H9 (cell line): ENCODE data around the gene DPP10. TPM values are rescaled to one million over a fixed set of nuclear protein-coding genes. Genes with fewer than 3 reads are reported as not detected.

ENCODE experiments used
- DNase-seq: peaks from one replicate; pipeline ENCODE4 v3.0.0-alpha.2; 2017
- H2AFZ ChIP-seq: one replicate; pipeline ENCODE4 v1.6.1; 2013; ENCODE audit warnings: mild to moderate bottlenecking, low read length, control low read depth, moderate library complexity
- H2AK5ac ChIP-seq: 2 replicates; pipeline ENCODE4 v1.6.1; 2013; ENCODE audit warnings: low read length, control low read depth, mixed read lengths; ENCODE audit not compliant: insufficient read length
- H2BK120ac ChIP-seq: one replicate; pipeline ENCODE4 v1.6.1; 2013; ENCODE audit warnings: low read depth, mild to moderate bottlenecking, low read length, control low read depth, inconsistent platforms; ENCODE audit not compliant: poor library complexity, severe bottlenecking
- H2BK12ac ChIP-seq: 2 replicates; pipeline ENCODE4 v1.6.1; 2013; ENCODE audit warnings: low read length, control low read depth, mixed read lengths, low read depth; ENCODE audit not compliant: insufficient read length
- H2BK15ac ChIP-seq: 2 replicates; pipeline ENCODE4 v1.6.1; 2013; ENCODE audit warnings: low read depth, low read length, control low read depth
- H2BK20ac ChIP-seq: one replicate; pipeline ENCODE4 v1.6.1; 2013; ENCODE audit warnings: low read depth, mild to moderate bottlenecking, low read length, control low read depth, inconsistent platforms; ENCODE audit not compliant: poor library complexity, severe bottlenecking
- H2BK5ac ChIP-seq: 2 replicates; pipeline ENCODE4 v1.6.1; 2013; ENCODE audit warnings: low read length, control low read depth, mixed read lengths; ENCODE audit not compliant: insufficient read length
- H3K14ac ChIP-seq: 2 replicates; pipeline ENCODE4 v1.6.1; 2013; ENCODE audit warnings: low read length, control low read depth; ENCODE audit not compliant: insufficient read depth
- H3K18ac ChIP-seq: 2 replicates; pipeline ENCODE4 v1.6.1; 2013; ENCODE audit warnings: low read depth, mild to moderate bottlenecking, mixed read lengths, low read length, control low read depth; ENCODE audit not compliant: insufficient read length
- H3K23ac ChIP-seq: 2 replicates; pipeline ENCODE4 v1.6.1; 2013; ENCODE audit warnings: low read length, control low read depth, mixed read lengths, low read depth; ENCODE audit not compliant: insufficient read length
- H3K23me2 ChIP-seq: 2 replicates; pipeline ENCODE4 v1.6.1; 2013; ENCODE audit warnings: low read depth, mild to moderate bottlenecking, mixed read lengths, low read length, control low read depth; ENCODE audit not compliant: insufficient read length, poor library complexity, severe bottlenecking
- H3K27ac ChIP-seq: 2 replicates; pipeline ENCODE4 v1.5.1; 2013; ENCODE audit warnings: low read length, control low read depth, mixed read lengths, low read depth; ENCODE audit not compliant: insufficient read length
- H3K27me3 ChIP-seq: 2 replicates; pipeline ENCODE4 v1.6.1; 2013; ENCODE audit warnings: low read length, control low read depth, inconsistent platforms; ENCODE audit not compliant: insufficient read depth
- H3K4ac ChIP-seq: 2 replicates; pipeline ENCODE4 v1.6.1; 2013; ENCODE audit warnings: low read depth, mild to moderate bottlenecking, control low read depth, inconsistent platforms, low read length, moderate library complexity
- H3K4me1 ChIP-seq: 2 replicates; pipeline ENCODE4 v1.6.1; 2013; ENCODE audit warnings: low read length, control low read depth, inconsistent platforms; ENCODE audit not compliant: insufficient read depth
- H3K4me2 ChIP-seq: 2 replicates; pipeline ENCODE4 v1.6.1; 2013; ENCODE audit warnings: low read length, control low read depth, mixed read lengths; ENCODE audit not compliant: insufficient read length, insufficient read depth
- H3K56ac ChIP-seq: 2 replicates; pipeline ENCODE4 v1.6.1; 2013; ENCODE audit warnings: low read depth, mild to moderate bottlenecking, mixed read lengths, low read length, control low read depth; ENCODE audit not compliant: insufficient read length
- H3K79me1 ChIP-seq: 2 replicates; pipeline ENCODE4 v1.6.1; 2013; ENCODE audit warnings: low read depth, mild to moderate bottlenecking, moderate library complexity, low read length, control low read depth, inconsistent platforms; ENCODE audit not compliant: insufficient read depth, poor library complexity, severe bottlenecking
- H3K79me2 ChIP-seq: 2 replicates; pipeline ENCODE4 v1.6.1; 2013; ENCODE audit warnings: low read length, control low read depth, inconsistent platforms; ENCODE audit not compliant: insufficient read depth
- H3K9ac ChIP-seq: 2 replicates; pipeline ENCODE4 v1.6.1; 2013; ENCODE audit warnings: low read length, control low read depth, mixed read lengths; ENCODE audit not compliant: insufficient read length; ENCODE audit errors: extremely low read depth
- H3K9me3 ChIP-seq: one replicate; pipeline ENCODE4 v1.6.1; 2013; ENCODE audit warnings: low read depth, low read length, inconsistent platforms; ENCODE audit not compliant: control insufficient read depth
- H3T11ph ChIP-seq: one replicate; pipeline ENCODE4 v1.6.1; 2013; ENCODE audit warnings: mild to moderate bottlenecking, low read length, control low read depth, inconsistent platforms
- H4K20me1 ChIP-seq: one replicate; pipeline ENCODE4 v1.6.1; 2013; ENCODE audit not compliant: control insufficient read depth, insufficient read length, insufficient read depth
- H4K5ac ChIP-seq: 2 replicates; pipeline ENCODE4 v1.6.1; 2013; ENCODE audit warnings: low read depth, mild to moderate bottlenecking, mixed read lengths, low read length, control low read depth; ENCODE audit not compliant: insufficient read length
- H4K8ac ChIP-seq: replicated peaks from 2 replicates; pipeline ENCODE4 v1.6.1; 2013; ENCODE audit warnings: low read length, control low read depth, mixed read lengths, low read depth; ENCODE audit not compliant: insufficient read length
- H4K91ac ChIP-seq: 2 replicates; pipeline ENCODE4 v1.6.1; 2013; ENCODE audit warnings: low read depth, mild to moderate bottlenecking, moderate library complexity, mixed read lengths, low read length, control low read depth; ENCODE audit not compliant: insufficient read length
- H3K27ac Mint-ChIP-seq, 3 experiments: 2 replicates in 2 of 3; 3 replicates in 1 of 3; pipeline ENCODE4 v1.8.0; 2020 to 2021; ENCODE audit warnings: mixed read lengths in 3 of 3, mild to moderate bottlenecking in 1 of 3, moderate library complexity in 1 of 3
- H3K27me3 Mint-ChIP-seq: 2 replicates; pipeline ENCODE4 v1.8.0; 2021; ENCODE audit warnings: low read depth, mild to moderate bottlenecking, moderate library complexity, mixed read lengths
- H3K36me3 Mint-ChIP-seq, 3 experiments: 2 replicates in 2 of 3; 3 replicates in 1 of 3; pipeline ENCODE4 v1.8.0; 2020 to 2021; ENCODE audit warnings: low read depth in 3 of 3, mixed read lengths in 3 of 3; ENCODE audit not compliant: insufficient read depth in 1 of 3
- H3K4me1 Mint-ChIP-seq, 2 experiments: 2 replicates each; pipeline ENCODE4 v1.8.0; 2020; ENCODE audit warnings: mixed read lengths in 2 of 2
- H3K4me3 Mint-ChIP-seq, 2 experiments: 2 replicates in 1 of 2; 3 replicates in 1 of 2; pipeline ENCODE4 v1.8.0; 2020 to 2021; ENCODE audit warnings: mild to moderate bottlenecking in 2 of 2, mixed read lengths in 2 of 2, moderate library complexity in 1 of 2
- H3K9me3 Mint-ChIP-seq, 2 experiments: 2 replicates in 1 of 2; 3 replicates in 1 of 2; pipeline ENCODE4 v1.8.0; 2020; ENCODE audit warnings: mild to moderate bottlenecking in 2 of 2, mixed read lengths in 2 of 2, moderate library complexity in 1 of 2
- WGBS: extraction: QIAGEN DNeasy Blood & Tissue Kit; methylation state at CpG from one replicate; pipeline ENCODE4 v1.1.7; 2013; ENCODE audit warnings: missing lambda C conversion rate, low lambda C conversion rate, mixed read lengths; ENCODE audit not compliant: insufficient read length; ENCODE audit errors: extremely low coverage; 5-methylcytosine and 5-hydroxymethylcytosine counted together
- total RNA-seq: library from RNA; stranded (reverse); gene quantifications from 2 replicates; pipeline ENCODE4 v1.2.1, GENCODE V29; 2021
- TF ChIP-seq, protein P1 (sequence below): fragments of 200-600 bp; sonication (generic); conservative IDR thresholded peaks from 3 replicates; pipeline ENCODE4 v1.8.0; 2021; ENCODE audit warnings: antibody characterized with exemption, mild to moderate bottlenecking

The DPP10 gene
- total RNA-seq, 1 experiment from 2014 or later, result 11.3 TPM

DNA sequence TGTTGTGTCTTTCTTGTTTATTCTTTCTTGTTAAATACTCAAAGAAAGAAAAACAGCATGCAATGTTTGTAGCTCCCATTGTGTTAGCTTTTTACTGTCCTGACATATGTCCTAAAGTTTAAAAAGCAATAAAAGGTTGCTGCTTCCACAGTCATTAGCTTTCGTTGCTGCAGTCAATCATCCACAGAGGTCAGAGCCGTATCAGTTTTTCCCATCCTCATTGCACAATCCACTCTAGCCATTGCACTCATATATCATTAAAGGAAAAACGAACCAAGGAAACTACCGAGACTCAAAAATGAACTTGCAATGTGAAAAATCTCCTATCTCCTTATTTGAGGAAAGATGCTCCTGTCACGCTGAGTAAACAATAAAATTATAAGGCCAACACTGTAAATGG, 954.1 kb downstream of the DPP10 start:
- Histone ChIP-seq H3K9me3 (no peaks in the 10 kb centered on the region), H2BK20ac (no peak overlapping the region), H2BK120ac (no peak overlapping the region), H4K91ac (no peak overlapping the region), H3T11ph (no peak overlapping the region), H2BK12ac (no peak overlapping the region), H3K4ac (no peak overlapping the region), H3K4me1 (peaks cover 2% of the 10 kb centered on the region; the same call in 1 of the 2 replicates), H3K27ac (no peak overlapping the region), H2AFZ (no peak overlapping the region), H3K79me1 (no peaks in the 10 kb centered on the region), H2AK5ac (no peak overlapping the region), H3K27me3 (no peaks in the 10 kb centered on the region), H3K9ac (no peak overlapping the region), H3K56ac (no peak overlapping the region), H3K23ac (no peak overlapping the region), H4K5ac (no peak overlapping the region), H3K4me2 (no peak overlapping the region), H3K23me2 (no peaks in the 10 kb centered on the region), H2BK5ac (no peak overlapping the region), H3K14ac (no peak overlapping the region), H3K79me2 (no peaks in the 10 kb centered on the region), H2BK15ac (no peak overlapping the region), H4K8ac (no peak overlapping the region), H3K18ac (no peak overlapping the region), H4K20me1 (no peaks in the 10 kb centered on the region)
- DNase-seq, result no peak
- no peaks in the 10 kb centered on the region; a peak in 1 of 5 replicates for H3K9me3 Mint-ChIP-seq
- H3K27me3 Mint-ChIP-seq, result no peaks in the 10 kb centered on the region
- H3K4me1 Mint-ChIP-seq, result peaks cover 46 to 50% of the 10 kb centered on the region in 2 experiments
- no CpG with 5 or more reads among the region's 5 CpGs for WGBS
- TF ChIP-seq, protein P1, sequence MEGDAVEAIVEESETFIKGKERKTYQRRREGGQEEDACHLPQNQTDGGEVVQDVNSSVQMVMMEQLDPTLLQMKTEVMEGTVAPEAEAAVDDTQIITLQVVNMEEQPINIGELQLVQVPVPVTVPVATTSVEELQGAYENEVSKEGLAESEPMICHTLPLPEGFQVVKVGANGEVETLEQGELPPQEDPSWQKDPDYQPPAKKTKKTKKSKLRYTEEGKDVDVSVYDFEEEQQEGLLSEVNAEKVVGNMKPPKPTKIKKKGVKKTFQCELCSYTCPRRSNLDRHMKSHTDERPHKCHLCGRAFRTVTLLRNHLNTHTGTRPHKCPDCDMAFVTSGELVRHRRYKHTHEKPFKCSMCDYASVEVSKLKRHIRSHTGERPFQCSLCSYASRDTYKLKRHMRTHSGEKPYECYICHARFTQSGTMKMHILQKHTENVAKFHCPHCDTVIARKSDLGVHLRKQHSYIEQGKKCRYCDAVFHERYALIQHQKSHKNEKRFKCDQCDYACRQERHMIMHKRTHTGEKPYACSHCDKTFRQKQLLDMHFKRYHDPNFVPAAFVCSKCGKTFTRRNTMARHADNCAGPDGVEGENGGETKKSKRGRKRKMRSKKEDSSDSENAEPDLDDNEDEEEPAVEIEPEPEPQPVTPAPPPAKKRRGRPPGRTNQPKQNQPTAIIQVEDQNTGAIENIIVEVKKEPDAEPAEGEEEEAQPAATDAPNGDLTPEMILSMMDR, result no peak
- H3K27ac Mint-ChIP-seq, result no peak overlapping the region
- no peak overlapping the region for H3K4me3 Mint-ChIP-seq
- H3K36me3 Mint-ChIP-seq, result peaks cover 6 to 8% (median 7%) of the 10 kb centered on the region in 3 experiments; a peak in 5 of 7 replicates
